ENCODE data around the gene MXRA7.

Gene MXRA7

DNA sequence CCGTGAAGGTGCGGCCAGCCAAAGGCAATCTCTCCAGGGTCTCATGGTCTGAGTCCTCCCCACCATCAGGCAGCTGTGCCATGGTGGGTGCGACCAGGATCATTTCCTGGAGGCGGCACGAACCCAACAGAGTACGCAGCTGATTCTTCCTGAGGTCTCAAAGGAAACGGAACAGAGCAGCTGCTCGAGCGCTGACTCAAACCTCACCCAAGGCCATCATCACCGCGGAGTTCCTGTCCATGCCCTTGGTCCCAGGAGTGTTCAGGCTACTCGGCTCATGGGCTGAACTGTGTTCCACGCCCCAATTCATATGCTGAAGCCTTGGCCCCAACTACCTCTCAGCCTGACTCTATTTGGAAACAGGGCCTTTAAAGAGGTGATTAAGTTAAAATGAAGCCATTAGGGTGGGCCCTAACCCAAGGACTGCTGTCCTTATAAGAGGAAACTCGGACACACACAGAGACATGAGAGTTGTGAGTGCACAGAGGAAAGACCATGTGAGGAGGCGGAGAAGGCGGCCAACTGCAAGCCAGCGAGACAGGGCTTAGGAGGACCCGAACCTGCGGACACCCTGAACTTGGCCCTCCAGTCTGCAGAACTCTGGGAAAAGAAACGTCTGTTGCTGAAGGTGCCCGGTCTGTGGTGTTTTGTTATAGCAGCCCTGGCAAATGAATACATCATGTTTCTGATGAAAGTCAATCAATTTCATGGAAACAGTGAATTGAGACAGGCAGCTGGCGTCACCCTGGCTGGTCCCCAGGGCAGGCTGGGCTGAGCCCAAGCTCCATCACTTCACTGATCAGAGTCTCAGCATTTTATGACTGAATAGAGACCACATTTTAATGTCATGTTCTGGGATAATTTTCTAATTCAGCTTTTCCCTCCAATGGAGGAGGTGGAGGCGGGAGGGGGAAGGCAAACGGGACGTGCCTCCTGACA, 13.7 kb downstream of the MXRA7 start:
- DNase-seq (ENCODE audit: low read depth in 2 of 3, low spot score in 1 of 3) = no peak

DNA sequence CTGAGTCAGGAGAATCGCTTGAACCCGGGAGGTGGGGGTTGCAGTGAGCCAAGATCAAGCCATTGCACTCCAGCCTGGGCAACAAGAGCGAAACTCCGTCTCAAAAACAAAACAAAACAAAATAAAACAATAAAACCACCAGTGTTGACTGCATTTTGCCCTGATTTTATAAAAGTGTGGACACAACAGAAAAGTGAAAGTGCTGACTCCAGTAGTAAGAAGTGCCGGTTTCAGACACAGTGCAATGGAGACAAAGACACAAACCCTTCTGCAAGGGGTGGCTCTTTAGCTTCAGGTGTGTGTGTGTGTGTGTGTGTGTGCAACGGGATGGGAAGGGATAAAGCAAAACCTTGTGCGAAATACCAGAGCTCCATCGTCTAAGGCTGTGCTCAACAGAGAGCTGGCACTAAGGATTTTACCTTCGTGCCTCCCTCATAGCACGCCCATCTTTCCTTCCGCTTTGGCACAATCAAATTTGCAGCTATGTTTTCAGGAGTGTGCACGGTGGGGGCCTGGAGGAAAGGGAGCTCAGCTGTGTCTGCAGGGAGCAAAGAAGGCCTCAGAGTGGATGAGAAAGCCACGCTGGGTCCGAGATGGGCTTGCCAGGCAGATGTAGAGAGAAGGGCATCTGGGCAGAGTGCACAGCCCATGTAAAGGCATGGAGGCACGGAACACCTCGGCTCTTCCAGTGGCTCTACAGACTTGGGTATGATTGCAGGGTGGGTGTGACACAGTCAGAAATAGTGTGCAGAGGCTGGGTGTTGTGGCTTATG, 15.5 kb downstream of the MXRA7 start:
- no peak for DNase-seq (ENCODE audit: low read depth in 2 of 3, low spot score in 1 of 3)

DNA sequence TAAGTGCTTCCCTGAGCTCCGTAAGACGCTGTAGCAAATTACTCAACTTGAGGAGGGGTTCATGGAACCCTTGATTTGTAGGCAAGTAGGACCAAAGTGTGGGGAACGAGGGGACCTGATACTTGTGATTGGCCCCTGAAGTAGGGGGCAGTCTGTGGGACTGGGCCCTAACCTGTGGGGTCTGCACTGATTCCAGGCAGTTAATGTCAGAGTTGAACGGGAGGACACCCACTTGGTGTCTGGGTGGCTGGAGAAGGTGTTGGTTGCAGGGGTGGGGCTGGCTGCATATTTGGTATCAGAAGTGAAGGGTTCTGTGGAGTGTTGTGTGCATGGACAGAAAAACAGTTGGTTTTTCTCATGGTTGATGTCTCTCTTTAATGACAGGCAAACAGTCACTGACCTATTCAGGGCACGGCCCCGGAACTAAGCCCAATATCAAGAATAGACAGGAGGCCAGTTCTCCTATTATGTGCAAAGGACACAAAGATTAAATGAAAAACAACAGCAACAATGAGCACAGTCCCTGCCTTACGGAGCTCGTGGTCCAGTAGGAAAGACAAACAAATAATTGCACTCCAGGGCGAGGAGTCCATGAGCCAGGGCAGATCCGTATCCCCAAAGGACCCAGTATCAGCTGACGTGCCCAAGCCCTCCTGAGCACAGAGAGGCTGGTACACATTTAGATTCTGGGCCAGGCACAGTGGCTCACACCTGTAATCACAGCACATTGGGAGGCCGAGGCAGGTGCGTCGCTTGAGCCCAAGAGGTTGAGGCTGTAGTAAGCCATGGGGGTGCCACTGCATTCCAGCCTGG, 19.2 kb downstream of the MXRA7 start:
- no peak for DNase-seq (ENCODE audit: low read depth in 2 of 3, low spot score in 1 of 3)

DNA sequence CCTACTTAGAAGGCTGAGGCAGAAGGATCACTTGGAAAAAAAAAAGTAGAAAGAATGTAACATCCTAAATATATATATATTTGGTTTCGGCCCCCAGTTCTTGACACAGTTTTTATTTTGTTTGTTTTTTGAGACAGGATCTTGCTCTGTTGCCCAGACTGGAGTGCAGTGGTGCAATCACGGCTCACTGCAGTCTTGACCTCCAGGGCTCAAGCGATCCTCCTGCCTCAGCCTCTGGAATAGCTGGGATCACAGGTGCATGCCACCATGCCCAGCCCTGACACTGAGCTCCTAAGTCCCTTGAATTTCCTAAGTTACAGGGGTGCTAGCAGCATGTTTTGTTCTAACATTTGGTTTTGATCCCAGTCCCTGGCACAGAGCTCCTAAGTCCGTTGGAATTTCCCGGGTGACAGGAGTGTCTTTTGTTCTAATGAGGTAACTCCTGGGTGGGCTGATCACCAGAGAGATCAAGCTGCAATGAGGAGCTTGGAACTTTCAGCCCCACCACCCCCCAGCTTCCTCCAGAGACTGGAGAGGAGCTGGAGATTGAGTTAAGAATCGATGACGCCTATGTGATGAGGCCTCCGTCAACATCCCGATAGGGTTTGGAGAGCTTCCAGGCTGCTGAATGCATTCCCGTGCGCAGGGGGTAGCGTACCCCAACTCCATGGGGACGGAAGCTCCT, 20.0 kb downstream of the MXRA7 start:
- DNase-seq (ENCODE audit: low read depth in 2 of 3, low spot score in 1 of 3) = no peak

DNA sequence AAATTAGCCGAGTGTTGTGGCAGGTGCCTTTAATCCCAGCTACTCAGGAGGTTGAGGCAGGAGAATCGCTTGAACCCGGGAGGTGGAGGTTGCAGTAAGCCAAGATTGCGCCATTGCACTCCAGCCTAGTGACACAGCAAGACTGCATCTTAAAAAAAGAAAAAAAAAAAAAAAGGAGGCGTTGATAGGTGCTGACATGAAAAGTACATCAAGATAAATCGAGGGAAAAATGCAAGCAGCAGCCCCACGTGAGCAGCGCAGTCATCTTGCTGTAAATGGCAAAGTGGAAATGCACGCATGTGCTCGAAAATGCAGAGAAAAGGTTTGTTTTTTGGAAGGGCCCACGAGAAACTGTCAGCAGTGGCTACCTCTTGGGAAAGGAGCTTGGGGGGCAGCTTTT, 20.9 kb downstream of the MXRA7 start:
- no peak for DNase-seq (ENCODE audit: low read depth in 2 of 3, low spot score in 1 of 3)

DNA sequence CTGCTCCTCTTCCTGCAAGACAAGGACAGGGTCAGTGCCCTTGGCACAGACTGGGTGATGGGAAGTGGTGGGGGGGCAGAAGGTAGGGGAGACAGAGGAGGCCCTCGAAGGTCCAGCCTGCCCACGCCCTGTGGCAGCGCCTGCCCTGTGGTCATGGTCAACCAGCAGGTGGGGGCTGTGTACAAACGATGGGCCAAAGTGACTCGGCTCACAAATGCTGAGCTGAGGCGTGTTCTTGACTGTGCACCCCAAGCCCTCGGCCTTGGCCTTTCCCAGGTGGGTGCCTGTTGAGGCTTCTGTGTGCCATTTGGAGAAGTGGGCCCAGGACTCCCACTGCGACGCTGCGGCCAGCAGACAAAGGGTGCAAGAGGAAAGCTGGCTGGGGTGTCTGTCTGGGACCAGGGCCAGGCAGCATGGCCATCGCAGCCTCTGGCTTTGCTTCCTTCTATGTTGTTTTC, 22.6 kb downstream of the MXRA7 start:
- DNase-seq (ENCODE audit: low read depth in 2 of 3, low spot score in 1 of 3) = no peak

DNA sequence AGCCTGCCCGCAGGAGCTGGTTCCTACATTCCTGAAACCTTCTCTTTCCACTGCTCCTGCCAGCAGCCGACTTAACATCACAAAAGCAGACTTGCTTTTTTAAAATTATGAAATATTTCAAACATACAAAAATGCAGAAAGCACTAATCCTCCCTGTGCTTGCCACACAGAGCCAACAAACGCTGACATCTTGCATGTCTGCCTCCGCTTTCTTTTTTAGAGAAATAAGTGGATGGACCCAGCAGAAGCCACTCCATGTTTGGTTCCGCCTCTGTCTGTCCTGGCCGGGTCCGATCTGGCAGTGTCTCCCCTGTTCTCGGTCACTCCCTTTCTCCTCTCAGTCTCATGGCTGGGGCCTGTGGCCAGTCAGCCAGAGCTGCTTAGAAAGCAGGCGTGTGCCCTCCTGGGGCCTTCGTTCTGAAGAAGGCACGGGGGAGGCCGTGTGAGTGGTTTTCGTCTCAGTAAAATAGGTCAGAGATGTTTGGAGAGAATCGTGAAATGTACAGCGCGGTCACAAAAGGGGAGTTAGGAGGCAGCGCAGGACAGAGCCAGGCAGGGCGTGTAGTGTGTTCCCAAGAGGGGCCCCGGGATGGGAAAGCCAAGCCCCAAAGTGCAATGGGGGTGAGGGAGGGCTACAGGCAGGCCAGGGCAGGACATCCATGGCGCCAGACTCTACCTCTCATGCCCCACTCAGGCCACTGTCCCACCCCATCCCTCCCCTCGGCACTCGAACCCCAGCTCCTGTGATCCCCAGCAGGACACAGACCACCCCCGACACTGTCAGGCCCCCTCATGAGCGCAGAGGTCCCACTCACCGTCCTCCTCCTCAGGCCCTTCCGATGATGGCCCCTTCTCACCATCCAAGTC, 23.2 kb downstream of the MXRA7 start:
- DNase-seq (ENCODE audit: low read depth in 2 of 3, low spot score in 1 of 3) = no peak

DNA sequence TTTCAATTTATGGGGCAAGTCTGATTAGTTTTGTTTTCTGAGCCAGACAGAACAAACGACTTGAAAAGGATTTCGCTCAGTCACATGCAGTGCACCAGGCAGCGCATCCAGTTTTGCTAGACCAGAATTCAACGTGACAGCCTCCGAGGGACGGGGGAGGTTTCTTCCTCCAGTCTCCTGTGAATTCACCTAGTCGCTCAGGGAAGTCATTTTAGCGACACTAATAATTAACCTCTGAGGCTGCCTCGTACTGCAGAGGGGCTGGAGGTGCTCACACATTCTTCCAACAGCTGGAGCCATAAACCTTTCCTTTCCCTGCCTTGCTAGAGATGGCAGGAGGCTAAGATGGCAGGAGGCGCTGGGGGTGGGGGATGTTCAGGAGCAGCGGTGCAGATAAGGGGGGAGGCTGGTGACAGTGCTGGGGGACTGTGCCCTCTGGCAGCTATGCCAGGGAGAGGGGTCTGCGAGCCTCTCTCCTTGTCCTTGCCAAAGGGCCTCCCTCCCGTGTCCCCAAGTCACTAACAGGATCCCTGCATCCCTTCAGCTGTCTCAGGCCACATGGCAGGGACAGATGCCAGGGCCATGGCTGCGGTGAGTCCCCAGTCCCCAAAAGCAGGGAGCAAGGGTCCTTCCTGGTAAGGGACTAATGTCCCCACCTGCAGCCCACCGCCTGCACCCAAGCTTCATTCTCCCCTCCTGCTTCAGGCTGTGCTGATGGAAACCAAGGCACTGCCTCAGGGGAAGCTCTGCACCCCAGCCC, 24.0 kb downstream of the MXRA7 start:
- DNase-seq (ENCODE audit: low read depth in 2 of 3, low spot score in 1 of 3) = no peak

DNA sequence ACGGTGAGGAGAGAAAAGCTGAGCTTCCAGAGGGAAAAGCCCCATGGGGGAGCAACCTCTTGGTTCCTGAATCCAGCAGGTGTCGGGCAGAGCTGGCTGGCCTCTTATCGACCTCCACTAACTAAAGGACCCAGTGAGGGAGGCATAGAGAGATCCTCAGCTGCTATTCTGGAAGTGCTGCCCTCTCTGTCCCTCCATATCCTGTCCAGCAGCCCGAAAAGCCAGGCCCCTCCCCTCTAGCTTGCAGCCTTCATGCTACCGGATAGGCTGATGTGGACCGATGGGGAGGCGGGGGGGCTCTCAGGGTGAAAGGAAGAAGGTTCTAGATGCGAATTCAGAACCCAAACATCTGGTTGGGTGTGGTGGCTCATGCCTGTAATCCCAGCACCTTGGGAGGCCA, 24.9 kb downstream of the MXRA7 start:
- no peak for DNase-seq (ENCODE audit: low read depth in 2 of 3, low spot score in 1 of 3)

DNA sequence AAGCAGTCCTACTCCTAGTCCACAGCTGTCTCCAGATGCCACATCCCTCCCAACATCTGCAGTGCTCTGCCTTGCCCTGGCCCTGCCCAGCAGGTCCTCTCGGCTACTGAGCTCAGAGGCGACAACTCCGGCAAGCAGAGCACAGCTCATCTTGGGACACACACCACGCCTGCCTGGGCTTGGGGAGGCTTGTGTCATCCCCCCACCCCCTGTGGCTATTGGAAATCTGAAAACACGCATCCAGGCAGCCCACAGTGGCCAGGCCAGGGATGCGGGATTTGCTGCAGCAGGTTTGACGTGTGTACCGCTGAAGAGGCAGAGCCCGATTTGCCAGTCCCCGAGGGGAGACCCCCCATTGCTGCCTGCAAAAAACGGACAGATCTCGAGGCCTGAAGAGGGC, 25.4 kb downstream of the MXRA7 start:
- no peak for DNase-seq (ENCODE audit: low read depth in 2 of 3, low spot score in 1 of 3)

DNA sequence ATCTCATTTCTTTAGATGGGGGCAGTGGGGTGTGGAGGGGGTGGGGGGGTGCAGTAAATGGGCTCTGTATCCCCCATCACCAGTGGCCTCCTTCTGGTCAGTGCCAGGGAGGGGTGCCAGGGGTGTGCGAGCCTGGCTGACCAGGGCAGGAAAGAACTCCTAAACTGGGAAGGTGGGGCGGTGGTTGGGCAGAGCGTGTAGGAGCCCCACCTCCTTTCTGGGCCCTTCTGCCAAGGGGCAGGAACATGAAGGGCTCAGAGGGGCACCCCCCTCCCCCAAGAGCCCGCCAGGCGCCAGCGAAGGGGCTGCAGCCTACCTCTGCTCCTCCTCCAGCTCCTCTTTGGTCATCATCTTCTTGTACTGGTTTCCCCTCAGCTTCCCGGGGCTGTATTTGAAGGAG, 26.0 kb downstream of the MXRA7 start:
- no peak for DNase-seq (ENCODE audit: low read depth in 2 of 3, low spot score in 1 of 3)

DNA sequence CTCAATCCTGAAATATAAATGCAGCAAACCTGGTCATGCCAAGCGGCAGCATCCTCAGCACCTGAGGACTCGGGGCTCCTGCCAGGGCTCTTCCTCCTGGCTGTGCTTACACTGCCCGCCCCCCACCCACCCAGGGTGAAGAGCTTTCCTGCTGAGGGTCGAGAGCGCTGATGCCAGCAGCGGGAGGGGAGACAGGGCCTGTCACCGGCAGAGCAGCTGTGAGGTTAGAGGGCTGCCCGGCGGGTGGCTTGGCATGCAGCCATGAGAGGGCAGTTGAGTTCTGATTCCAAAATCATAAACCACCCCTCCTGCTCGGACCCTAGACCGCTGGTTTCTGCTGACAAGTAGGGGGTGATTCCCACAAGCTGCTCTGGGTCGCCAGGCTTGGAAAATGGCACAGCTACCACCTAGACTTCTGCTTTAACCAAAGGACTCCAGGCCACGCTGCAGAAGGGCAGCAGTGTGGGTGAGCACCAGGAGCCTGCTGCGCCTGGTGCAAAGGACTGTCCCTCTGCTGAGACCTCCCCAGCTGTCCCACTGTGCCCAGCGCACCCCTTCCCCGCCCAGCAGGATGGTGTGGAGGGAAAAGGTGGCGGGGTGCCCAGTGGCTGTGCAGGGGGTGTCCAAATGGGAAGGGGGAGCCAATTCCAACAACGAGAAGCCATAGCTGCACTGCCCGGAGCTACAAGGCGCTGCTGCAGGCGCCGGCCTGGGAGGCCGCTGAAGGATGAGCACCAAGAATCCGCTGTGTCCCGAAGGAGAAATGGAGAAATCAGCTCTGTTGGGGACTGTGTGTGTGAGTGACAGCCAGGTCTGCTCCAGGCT, 26.6 kb downstream of the MXRA7 start:
- no peak for DNase-seq (ENCODE audit: low read depth in 2 of 3, low spot score in 1 of 3)

DNA sequence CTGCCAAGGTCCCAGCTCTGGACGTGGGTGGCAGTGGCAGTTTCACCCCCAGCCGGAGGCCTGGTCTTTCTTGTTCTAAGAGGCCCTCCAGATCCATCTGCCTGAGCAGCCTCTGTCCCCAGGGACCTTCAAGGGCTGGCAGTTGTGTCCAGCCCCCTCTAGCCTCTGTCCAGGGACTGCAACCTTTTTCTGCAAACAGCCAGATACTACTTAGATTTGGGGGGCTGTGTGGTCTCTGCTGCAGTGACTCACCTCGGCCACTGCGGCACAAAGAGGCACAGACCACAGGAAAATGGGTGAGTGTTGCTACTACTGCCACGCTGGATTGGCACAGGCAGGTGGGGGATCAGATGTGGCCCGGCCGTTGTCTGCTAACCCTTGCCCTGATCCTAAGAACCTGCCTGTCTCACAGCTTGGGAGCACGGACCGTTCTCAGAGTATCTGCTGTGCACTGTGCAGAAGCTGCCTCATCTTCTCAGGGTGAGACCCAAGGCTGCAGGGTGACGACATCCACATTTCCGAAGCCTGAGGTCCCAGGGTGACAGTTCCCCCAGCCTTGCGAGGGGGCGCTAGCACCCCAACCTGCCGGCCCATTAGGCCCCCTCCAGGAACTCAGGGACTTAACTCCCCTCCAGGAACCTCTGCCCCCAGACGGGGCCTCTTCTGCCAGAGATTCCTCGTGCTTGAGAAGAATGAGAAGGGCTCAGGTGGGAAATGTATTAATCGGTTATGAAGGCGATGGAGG, 27.6 kb downstream of the MXRA7 start:
- no peak for DNase-seq (ENCODE audit: low read depth in 2 of 3, low spot score in 1 of 3)

DNA sequence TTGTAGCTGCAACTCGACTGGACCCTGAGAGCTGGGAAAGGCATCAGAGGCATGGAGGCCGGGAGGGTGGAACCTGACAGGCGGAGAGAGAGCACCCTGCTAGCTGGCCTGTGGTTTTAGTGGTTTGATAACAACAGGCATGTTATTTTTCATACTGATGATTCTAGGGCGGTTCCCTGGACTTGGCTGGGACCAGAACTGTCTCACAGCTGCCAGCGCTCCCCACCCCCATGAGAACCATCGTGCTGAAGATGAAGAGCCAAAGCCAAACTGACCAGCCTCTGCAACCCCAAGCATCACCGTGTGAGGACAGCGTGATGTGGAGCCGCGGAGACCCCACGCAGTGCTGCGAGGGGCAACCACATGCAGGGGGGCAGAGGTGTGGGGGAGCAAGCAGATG, 28.5 kb downstream of the MXRA7 start:
- no peak for DNase-seq (ENCODE audit: low read depth in 2 of 3, low spot score in 1 of 3)

DNA sequence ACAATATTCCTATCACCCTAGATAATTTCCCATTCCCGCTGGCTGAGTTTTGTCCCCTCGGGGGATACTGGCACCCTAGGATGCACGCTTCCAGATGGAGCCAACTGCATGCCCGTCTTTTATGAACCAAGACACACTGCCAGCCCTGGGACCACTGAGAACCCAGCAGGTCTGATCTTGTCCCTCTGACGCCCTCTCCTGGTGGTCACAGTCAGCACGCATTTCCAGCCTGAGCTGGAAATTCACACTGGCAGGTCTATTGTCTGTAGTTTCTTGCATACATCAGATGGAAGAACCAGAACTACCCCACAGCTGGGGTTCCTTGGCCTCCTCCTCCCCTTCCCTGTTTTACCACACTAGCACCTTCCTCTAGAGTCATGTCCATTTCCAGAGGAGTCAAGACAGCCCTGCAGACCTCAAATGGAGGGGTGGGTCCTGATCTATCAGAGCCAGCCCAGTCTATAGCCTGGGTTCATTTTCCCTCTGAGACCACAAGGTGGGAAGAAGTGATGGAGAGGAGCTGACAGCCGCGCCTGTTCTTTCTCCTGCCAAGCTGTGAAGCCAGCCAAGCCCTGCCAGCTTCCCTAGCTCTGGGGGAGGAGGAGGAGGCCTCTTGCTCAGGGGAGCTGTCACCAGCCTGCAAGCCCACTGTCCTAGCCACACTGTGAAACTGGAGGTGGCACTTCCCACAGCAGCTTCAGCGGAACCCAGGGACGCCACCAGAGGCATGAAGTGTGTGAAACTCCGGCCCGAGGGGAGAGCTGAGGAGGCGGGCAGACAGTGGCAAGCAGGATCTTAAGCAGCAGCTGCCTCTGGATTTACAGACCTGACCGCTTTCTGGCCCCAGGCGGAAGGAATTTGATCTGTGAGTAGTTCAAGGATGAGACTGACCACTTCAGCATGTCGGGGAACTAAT, 29.3 kb downstream of the MXRA7 start:
- DNase-seq (ENCODE audit: low read depth in 2 of 3, low spot score in 1 of 3) = peak; percentile 42 to 67 (median 43)

DNA sequence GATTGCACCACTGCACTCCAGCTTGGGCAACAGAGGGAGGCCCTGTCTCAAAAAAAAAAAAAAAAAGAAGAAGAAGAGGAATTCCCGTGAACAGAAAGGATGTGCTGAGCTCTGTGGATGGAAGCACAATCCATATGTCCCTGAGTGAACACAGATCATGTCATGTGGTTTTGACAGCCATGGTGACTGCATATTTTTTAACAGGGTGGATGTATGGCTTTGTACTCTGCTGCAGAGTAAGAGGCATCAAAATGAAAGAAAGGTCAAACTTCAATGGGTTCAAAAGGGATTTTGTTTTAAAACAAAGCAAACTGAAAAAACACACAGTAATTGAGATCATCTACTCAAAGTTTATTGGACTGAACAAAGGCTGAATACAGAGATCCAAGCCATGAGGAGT, 31.5 kb downstream of the MXRA7 start:
- no peak for DNase-seq (ENCODE audit: low read depth in 2 of 3, low spot score in 1 of 3)

DNA sequence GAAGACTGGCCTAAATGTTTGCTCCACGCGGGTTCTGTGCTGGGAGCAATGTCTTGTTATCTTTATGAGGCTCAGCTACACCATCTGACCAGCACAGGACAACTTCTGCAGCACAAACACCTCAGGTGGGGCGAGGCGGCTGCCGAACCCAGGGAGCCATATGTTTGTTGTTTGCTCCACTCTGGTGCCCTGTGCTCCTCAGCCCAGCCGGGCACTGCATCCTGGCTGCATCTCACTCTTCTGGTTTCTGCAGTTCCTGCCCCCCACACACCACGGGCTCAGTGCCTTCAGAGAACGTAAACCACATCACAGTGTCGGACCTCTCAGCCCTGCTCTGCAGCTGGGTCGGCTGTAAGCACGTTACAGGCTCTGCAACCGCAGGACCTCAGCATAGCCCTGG, 32.4 kb downstream of the MXRA7 start:
- no peak for DNase-seq (ENCODE audit: low read depth in 2 of 3, low spot score in 1 of 3)

All from stimulated activated CD4-positive, alpha-beta T cell treated with anti-CD3 and anti-CD28 coated beads, Interleukin-12 subunit alpha, Interleukin-12 subunit beta, amount 100 ng/mL, for 48 hours (primary cell).